HCT116 (cell line): Measurements from ENCODE around the gene TNFSF13. TPM values are rescaled to one million over a fixed set of nuclear protein-coding genes. Genes with fewer than 3 reads are reported as not detected.

Experiments
- ATAC-seq: fragments of 200-7000 bp; cut with Tn5 transposase; 2 replicates; pipeline ENCODE4 v1.9.1; 2020; ENCODE audit warnings: mild to moderate bottlenecking, moderate library complexity
- BruUV-seq: library from RNA; stranded (reverse); fragments of 400-500 nt; replicated peaks from 2 replicates; lab custom pipeline; 2021; lab: Mats Ljungman, UMichigan
- CTCF ChIA-PET: fragments of 300-600 bp; sonication (Branson Sonifier 250); formaldehyde crosslinking; loops from one replicate; lab custom pipeline; 2021; ENCODE audit warnings: antibody characterized with exemption; lab: Charles Lee
- POLR2A ChIA-PET: fragments of 300-600, 350-600 bp; sonication (Branson Sonifier 250); formaldehyde crosslinking; loops from one replicate; lab custom pipeline; 2021; ENCODE audit warnings: antibody characterized with exemption; lab: Charles Lee
- RAD21 ChIA-PET, 2 experiments: fragments of 300-600 bp; sonication (Branson Sonifier 250); formaldehyde crosslinking; loops; one replicate each; lab custom pipeline; 2023; ENCODE audit warnings: low total read pairs in 2 of 2; ENCODE audit not compliant: uncharacterized antibody in 2 of 2, unreplicated experiment in 2 of 2, low non-redundant PET in 1 of 2; lab: Charles Lee
- DNase-seq: peaks from one replicate; pipeline ENCODE4 v3.0.0-alpha.2; 2010; ENCODE audit warnings: low read depth, low spot score
- H2AFZ ChIP-seq: fragments of 200-600 bp; shearing (Covaris generic), sonication (generic); 2 replicates; pipeline ENCODE4 v1.6.1; 2017; ENCODE audit warnings: low read depth, mixed run types, mixed read lengths, antibody characterized with exemption, low read length; ENCODE audit not compliant: poor library complexity, severe bottlenecking
- H3K27ac ChIP-seq: 2 replicates; pipeline ENCODE4 v1.5.1; 2012; ENCODE audit warnings: low read depth, low read length
- H3K27me3 ChIP-seq: fragments of 200-600 bp; sonication (generic); 2 replicates; pipeline ENCODE4 v1.6.1; 2016; ENCODE audit warnings: mixed run types, low read length, mixed read lengths; ENCODE audit not compliant: insufficient read depth
- H3K36me3 ChIP-seq, 2 experiments: fragments of 200-500 bp in 1 of 2; fragments of 200-600 bp in 1 of 2; sonication (Bioruptor generic) in 1 of 2; sonication (generic) in 1 of 2; 2 replicates each; pipeline versions ENCODE4 v1.5.1 to v1.6.1; 2014 to 2016; ENCODE audit warnings: low read length in 2 of 2, inconsistent platforms in 1 of 2, mixed read lengths in 1 of 2, mixed run types in 1 of 2; ENCODE audit not compliant: insufficient read depth in 2 of 2, control insufficient read depth in 1 of 2
- H3K4me1 ChIP-seq, 2 experiments: fragments of 200-600 bp in 1 of 2; sonication (generic) in 1 of 2; 2 replicates each; pipeline versions ENCODE4 v1.5.1 to v1.6.1; 2012 to 2017; ENCODE audit warnings: low read length in 2 of 2, inconsistent platforms in 1 of 2, mild to moderate bottlenecking in 1 of 2, mixed read lengths in 1 of 2, mixed run types in 1 of 2, moderate library complexity in 1 of 2; ENCODE audit not compliant: insufficient read depth in 2 of 2, control insufficient read depth in 1 of 2
- H3K4me2 ChIP-seq: fragments of 200-600 bp; sonication (generic); 2 replicates; pipeline ENCODE4 v1.6.1; 2017; ENCODE audit warnings: mixed run types, low read length, mixed read lengths
- H3K4me3 ChIP-seq, 2 experiments: fragments of 200-600 bp in 1 of 2; sonication (generic) in 1 of 2; replicated peaks in 1 of 2; 2 replicates each; pipeline ENCODE4 v1.5.1; 2011 to 2016; ENCODE audit warnings: low read length in 2 of 2, control low read depth in 1 of 2, low read depth in 1 of 2, mild to moderate bottlenecking in 1 of 2, mixed read lengths in 1 of 2, mixed run types in 1 of 2
- H3K79me2 ChIP-seq: fragments of 200-600 bp; sonication (generic); 2 replicates; pipeline ENCODE4 v1.6.1; 2017; ENCODE audit warnings: mild to moderate bottlenecking, mixed run types, low read length, moderate library complexity, mixed read lengths; ENCODE audit not compliant: insufficient read depth
- H3K9ac ChIP-seq: fragments of 200-600 bp; sonication (generic); 2 replicates; pipeline ENCODE4 v1.6.1; 2016; ENCODE audit warnings: low read length, mixed read lengths
- H3K9me2 ChIP-seq: fragments of 200-600 bp; sonication (generic), shearing (Covaris generic); 2 replicates; pipeline ENCODE4 v1.6.1; 2017; ENCODE audit warnings: mixed run types, mild to moderate bottlenecking, moderate library complexity; ENCODE audit not compliant: insufficient read depth
- H3K9me3 ChIP-seq, 2 experiments: fragments of 200-500 bp in 1 of 2; fragments of 200-600 bp in 1 of 2; sonication (Bioruptor generic) in 1 of 2; sonication (generic) in 1 of 2; 2 replicates each; pipeline ENCODE4 v1.6.1; 2014 to 2017; ENCODE audit warnings: low read length in 2 of 2, mixed read lengths in 2 of 2, inconsistent platforms in 1 of 2, low read depth in 1 of 2, mild to moderate bottlenecking in 1 of 2, mixed run types in 1 of 2, moderate library complexity in 1 of 2; ENCODE audit not compliant: control insufficient read depth in 1 of 2, insufficient read depth in 1 of 2
- H4K20me1 ChIP-seq: fragments of 200-600 bp; sonication (generic), shearing (Covaris generic); 2 replicates; pipeline ENCODE4 v1.6.1; 2017; ENCODE audit warnings: mixed run types, mild to moderate bottlenecking, moderate library complexity; ENCODE audit not compliant: insufficient read depth
- ATF3 ChIP-seq: IDR thresholded peaks from 2 replicates; pipeline ENCODE4 v1.6.1; 2012
- ELF1 ChIP-seq: IDR thresholded peaks from 2 replicates; pipeline ENCODE4 v1.6.1; 2012; ENCODE audit warnings: low read depth, borderline replicate concordance
- EZH2 ChIP-seq: fragments of 200-600 bp; sonication (generic); IDR thresholded peaks from 2 replicates; pipeline ENCODE4 v1.6.1; 2017; ENCODE audit warnings: antibody characterized with exemption, mixed run types
- FOSL1 ChIP-seq: IDR thresholded peaks from 2 replicates; pipeline ENCODE4 v1.6.1; 2012; ENCODE audit warnings: low read depth
- MAX ChIP-seq: IDR thresholded peaks from 2 replicates; pipeline ENCODE4 v1.6.1; 2012
- POLR2A ChIP-seq: IDR thresholded peaks from 2 replicates; pipeline ENCODE4 v1.7.0; 2011; ENCODE audit warnings: borderline replicate concordance; ENCODE audit not compliant: insufficient read depth, insufficient read length; ENCODE audit errors: extremely low read depth
- POLR2AphosphoS5 ChIP-seq: IDR thresholded peaks from 2 replicates; pipeline ENCODE4 v1.6.1; 2011; ENCODE audit warnings: mild to moderate bottlenecking, low read depth, low read length, moderate library complexity
- REST ChIP-seq: IDR thresholded peaks from 2 replicates; pipeline ENCODE4 v1.6.1; 2012; ENCODE audit warnings: low read depth
- SRF ChIP-seq: IDR thresholded peaks from 2 replicates; pipeline ENCODE4 v1.6.1; 2012; ENCODE audit warnings: low read depth
- ZFX ChIP-seq: fragments of 450-650 bp; IDR thresholded peaks from 2 replicates; pipeline ENCODE4 v1.6.1; 2017
- intact Hi-C: fragments of 100-400 bp; cut with micrococcal nuclease; formaldehyde crosslinking; loops from 2 replicates; pipeline ENCODE4 v1.10.0; 2022
- total RNA-seq: library from RNA; stranded (reverse); gene quantifications from one replicate; pipeline ENCODE4 v1.2.1, GENCODE V29; 2021; ENCODE audit not compliant: unreplicated experiment

The TNFSF13 gene
- total RNA-seq, 1 experiment from 2014 or later = 0.71 TPM

- H3K9me2 ChIP-seq = no peaks in the 10 kb centered on the region
- H3K79me2 ChIP-seq = peaks cover 31% of the 10 kb centered on the region
- no peaks in the 10 kb centered on the region for H4K20me1 ChIP-seq
- ChIA-PET POLR2A (interaction anchor here (1.1 to 2.0 kb wide), 7 partner anchors 12 to 128 kb away, joined by 3 to 6 read pairs (median 4); partner anchors contain the start of genes POLR2A, TMEM102 and TP53), RAD21 (interaction anchor here in 1 of 2 experiments (1.7 kb wide), 1 partner anchor 203 kb away, joined by 4 read pairs; no protein-coding TSS in a partner anchor)
- H3K9ac ChIP-seq = 0 out of 2 replicates have a peak overlapping the region, but pooled peaks have one; percentile 98
- H3K27me3 ChIP-seq = no peaks in the 10 kb centered on the region
- intact Hi-C loops = loop anchor here (2.0 to 10.0 kb wide), 3 partner anchors 75 to 123 kb away; partner anchors contain the start of genes CHRNB1, POLR2A and SLC35G6
- peak overlapping the region; percentile 86 for H3K27ac ChIP-seq
- H2AFZ ChIP-seq = no peak overlapping the region
- no TSS peak for BruUV-seq
- no peak overlapping the region; a peak in 1 of 4 replicates for H3K4me3 ChIP-seq
- peaks cover 10 to 13% of the 10 kb centered on the region in 2 experiments; a peak in 3 of 4 replicates for H3K36me3 ChIP-seq
- ATAC-seq = no peak
- peak overlapping the region; percentile 95 for H3K4me2 ChIP-seq
- TF ChIP-seq ZFX = 0 out of 2 replicates have a peak, but pooled peaks have one; percentile 47
- no peak for TF ChIP-seq MAX
- TF ChIP-seq, all 23 proteins: peak for 1
- H3K4me1 ChIP-seq = peaks cover 27 to 55% of the 10 kb centered on the region in 2 experiments
- DNase-seq = no peak
- H3K9me3 ChIP-seq = no peaks in the 10 kb centered on the region
- CTCF ChIA-PET = interaction anchor here (0.6 to 2.4 kb wide), 22 partner anchors 10 to 514 kb away, joined by 3 to 37 read pairs (median 4); partner anchors contain the start of genes CD68, NEURL4, SLC2A4 and TMEM102
Measured at GRCh38 chr17:7559320-7560171, 996 bp downstream of the TNFSF13 start.

- no peaks in the 10 kb centered on the region for H3K9me3 ChIP-seq
- H3K27me3 ChIP-seq = no peaks in the 10 kb centered on the region
- no peaks in the 10 kb centered on the region for H3K9me2 ChIP-seq
- H3K27ac ChIP-seq = peak overlapping the region; percentile 86
- H4K20me1 ChIP-seq = no peaks in the 10 kb centered on the region
- peaks cover 17 to 21% of the 10 kb centered on the region in 2 experiments for H3K36me3 ChIP-seq
- intact Hi-C loops = loop anchor here (1.0 to 10.0 kb wide), 5 partner anchors 46 to 204 kb away; partner anchors contain the start of genes CHRNB1, POLR2A and SLC35G6
- CTCF ChIA-PET = interaction anchor here (0.6 to 2.4 kb wide), 30 partner anchors 8 to 514 kb away, joined by 3 to 37 read pairs (median 4); partner anchors contain the start of genes CD68, NEURL4, PLSCR3 and SLC2A4
- H3K9ac ChIP-seq = peak overlapping the region; percentile 98
- peak overlapping the region; percentile 95 for H3K4me2 ChIP-seq
- peak; percentile 65 for ATAC-seq
- no TSS peak for BruUV-seq
- peaks cover 27 to 55% of the 10 kb centered on the region in 2 experiments for H3K4me1 ChIP-seq
- DNase-seq = no peak
- POLR2A ChIA-PET = interaction anchor here (0.6 to 2.0 kb wide), 12 partner anchors 12 to 613 kb away, joined by 3 to 7 read pairs (median 3); partner anchors contain the start of genes MPDU1, POLR2A, TMEM102 and TNK1
- H3K79me2 ChIP-seq = peaks cover 40% of the 10 kb centered on the region
- no peak overlapping the region for H2AFZ ChIP-seq
- RAD21 ChIA-PET = interaction anchor here (1.0 to 1.7 kb wide), 2 partner anchors 11 to 204 kb away, joined by 3 to 4 read pairs; no protein-coding TSS in a partner anchor
- H3K4me3 ChIP-seq = peak overlapping the region; percentile 79 to 83
- TF ChIP-seq SRF (no peak), ATF3 (no peak), POLR2A (no peak), REST (no peak), ELF1 (no peak), POLR2AphosphoS5 (no peak), MAX (no peak), EZH2 (no peak), FOSL1 (no peak)
Measured at GRCh38 chr17:7560172-7561027, 1.9 kb downstream of the TNFSF13 start.
